Measurements from ENCODE around the gene METTL21C.

METTL21C gene

GRCh38 chr13:102657630-102658029 is 37.2 kb downstream of the METTL21C start:
- DNase-seq, result no peak

GRCh38 chr13:102654756-102655155 is 40.1 kb downstream of the METTL21C start:
- no peak for DNase-seq

- no peak for DNase-seq
Measured at GRCh38 chr13:102651892-102652291, 43.0 kb downstream of the METTL21C start.

- no peak for DNase-seq
Measured at GRCh38 chr13:102651392-102651791, 43.5 kb downstream of the METTL21C start.

- DNase-seq, result no peak
Measured at GRCh38 chr13:102650444-102650843, 44.4 kb downstream of the METTL21C start.

GRCh38 chr13:102648046-102648445 is 46.8 kb downstream of the METTL21C start:
- DNase-seq, result no peak

- no peak for DNase-seq
Measured at GRCh38 chr13:102645701-102646100, 49.1 kb downstream of the METTL21C start.

GRCh38 chr13:102643656-102644055 is 51.2 kb downstream of the METTL21C start:
- DNase-seq, result no peak

- DNase-seq, result no peak
Measured at GRCh38 chr13:102642475-102642874, 52.4 kb downstream of the METTL21C start.

- DNase-seq, result no peak
Measured at GRCh38 chr13:102642029-102642428, 52.8 kb downstream of the METTL21C start.

GRCh38 chr13:102638741-102639140 is 56.1 kb downstream of the METTL21C start:
- no peak for DNase-seq

Data from suppressor macrophage treated with lipopolysaccharide for 4 hours (primary cell).